GM10847 (cell line): ENCODE measurements around the gene MLC1.

Experiments used
- POLR2A ChIP-seq: IDR thresholded peaks from 2 replicates; pipeline ENCODE4 v1.6.1; 2011; ENCODE audit not compliant: insufficient read length; ENCODE audit errors: extremely low read depth

MLC1 gene

DNA sequence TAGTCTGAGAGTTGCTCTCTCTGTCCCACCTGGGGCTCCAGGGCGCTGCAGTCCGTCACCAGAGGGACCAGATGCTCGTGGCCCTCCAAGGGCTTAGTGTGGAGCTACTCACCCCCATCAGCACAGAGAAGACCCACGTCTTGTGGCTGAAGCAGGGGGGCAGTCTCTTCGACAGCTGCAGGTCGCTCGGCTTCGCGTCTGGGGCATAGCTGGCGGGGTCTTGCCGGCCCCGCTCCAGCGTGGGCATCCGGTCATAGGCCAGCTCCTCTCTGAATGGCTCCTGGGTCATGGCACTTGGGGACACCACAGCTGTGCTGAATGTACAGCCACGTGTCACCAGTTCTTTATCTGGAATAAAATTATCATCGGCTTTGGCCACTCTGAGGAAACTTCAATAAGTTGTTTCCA is 608 bp downstream of the MLC1 start:
- no peak for TF ChIP-seq POLR2A

DNA sequence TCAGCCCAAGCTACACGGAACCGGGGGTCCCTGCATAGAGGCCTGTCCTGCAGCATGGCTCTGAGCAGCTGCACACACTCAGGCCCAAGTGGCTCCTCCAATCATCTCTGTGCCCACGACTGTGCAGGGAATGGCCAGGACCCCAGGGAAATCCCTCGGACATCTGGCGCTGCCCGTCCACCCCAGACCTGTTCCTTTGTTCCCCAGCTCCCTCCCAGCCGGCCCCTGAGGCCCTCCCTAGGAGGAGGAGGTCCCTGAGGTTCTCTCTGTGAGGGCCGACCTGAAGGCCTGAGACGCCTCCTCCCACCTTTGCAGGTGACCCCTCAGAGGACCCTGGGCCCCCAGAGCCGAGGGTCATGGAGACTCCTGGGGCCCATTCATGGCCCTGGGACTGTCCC is 1.1 kb downstream of the MLC1 start:
- no peak for TF ChIP-seq POLR2A

DNA sequence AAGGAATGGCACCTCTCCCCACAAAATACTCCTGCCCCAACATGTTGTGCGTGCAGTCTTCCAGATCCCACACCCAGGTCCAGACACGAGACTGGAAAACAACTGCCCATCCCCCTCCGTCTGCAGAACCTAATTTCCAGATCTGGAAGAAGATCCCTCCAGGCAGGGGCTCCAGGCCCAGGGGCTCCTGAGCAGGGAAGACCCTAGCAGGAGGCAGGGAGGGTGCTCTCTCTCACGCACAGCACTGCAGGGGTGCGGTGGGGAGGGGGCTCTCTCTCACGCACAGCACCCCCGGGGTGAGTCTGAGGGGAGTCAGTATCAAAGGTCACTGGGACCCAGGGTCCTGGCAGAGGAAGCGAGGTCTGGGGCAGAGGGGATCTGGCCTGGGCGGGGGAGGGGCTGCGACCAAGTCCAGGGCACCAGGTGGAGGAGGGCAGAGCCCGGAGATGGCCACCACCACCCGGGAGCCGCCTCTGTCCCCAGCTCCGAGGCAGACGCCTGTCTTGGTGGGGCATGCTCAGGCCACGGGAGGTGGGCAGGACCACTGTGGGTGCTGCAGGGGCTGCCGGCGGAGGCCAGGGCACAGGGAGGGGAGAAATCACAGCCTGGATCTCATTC is 1.7 kb downstream of the MLC1 start:
- TF ChIP-seq POLR2A: no peak

DNA sequence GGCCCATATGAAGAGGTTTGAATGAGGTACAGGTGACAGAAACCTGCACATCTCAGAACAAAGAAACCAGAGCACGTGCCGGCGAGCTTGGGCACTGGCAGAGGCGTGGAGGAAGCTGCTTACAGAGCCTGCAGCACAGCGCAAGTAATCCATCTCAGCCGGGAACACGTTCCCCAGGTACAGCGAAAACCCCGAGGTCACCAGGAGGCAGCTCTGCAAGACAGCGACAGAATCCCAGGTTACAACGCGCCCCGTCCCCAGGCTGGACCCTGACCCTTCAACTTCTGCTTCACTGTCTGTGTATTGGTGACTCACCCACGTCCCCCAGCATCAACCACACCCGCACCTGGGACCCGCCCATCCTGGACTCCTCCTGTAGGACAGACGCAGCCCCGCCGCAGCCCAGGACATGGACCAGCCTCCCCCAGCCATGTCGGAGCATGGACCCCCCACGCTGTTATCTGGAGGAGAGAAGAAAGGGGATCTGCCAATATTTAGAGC is 2.2 kb downstream of the MLC1 start:
- no peak for TF ChIP-seq POLR2A

DNA sequence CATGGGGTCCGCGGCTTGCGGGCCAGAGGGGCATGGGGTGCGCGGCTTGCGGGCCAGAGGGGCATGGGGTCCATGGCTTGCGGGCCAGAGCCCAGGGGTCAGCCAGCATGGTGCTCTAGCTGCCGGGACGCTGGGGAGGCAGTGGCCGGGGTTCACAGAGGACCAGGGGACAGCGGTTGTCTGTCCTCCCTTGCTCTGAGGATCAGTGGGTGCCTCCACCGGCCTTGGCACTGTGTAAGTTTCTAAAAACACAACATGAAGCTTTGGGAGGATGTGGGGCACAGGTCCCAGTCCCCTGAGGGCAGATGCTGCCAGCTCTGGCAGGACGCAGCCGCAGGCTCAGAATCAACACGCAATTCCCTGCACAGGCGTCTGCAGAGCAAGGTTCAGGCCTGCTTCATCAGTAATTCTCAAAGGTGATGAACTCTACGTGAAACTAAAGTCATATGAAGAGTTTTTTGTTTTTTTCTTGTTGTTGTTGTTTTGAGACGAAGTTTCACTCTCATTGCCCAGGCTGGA is 3.0 kb downstream of the MLC1 start:
- TF ChIP-seq POLR2A: no peak

DNA sequence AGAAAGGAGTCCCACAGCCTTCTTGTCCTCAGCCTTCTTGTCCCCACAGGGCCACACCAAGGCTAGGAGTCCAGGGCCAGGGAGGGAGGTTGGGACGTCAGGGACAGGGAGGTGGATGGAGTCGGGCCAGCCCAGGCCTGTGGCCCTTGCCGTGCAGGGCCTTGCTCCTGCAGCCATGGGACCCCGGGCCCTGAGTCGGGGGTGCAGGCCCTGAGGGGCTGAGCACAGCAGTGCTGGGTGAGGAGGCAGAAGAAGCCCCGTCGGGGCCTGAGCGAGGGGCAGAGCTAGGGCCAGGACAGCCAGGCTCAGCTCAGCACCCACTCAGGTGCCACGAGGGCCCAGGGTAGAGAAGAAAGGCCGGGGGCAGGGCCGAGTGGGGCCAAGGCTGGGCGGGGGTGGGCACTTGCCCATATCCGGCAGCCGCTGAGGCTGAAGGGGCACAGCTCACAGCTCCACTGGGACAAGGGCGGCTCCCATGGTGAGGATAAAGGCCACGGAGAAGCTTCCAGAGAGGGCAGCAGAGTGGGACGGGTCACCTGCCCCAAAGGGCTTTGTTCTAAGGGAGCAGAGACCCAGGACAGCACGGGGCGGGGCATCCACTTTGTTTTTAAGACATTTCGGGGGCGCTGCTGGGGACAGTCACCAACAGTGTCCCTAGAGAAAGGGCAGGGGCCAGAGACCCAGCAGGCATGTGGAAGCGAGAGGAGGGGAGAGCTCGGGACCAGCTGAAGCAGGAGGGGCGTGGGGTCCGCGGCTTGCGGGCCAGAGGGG is 3.6 kb downstream of the MLC1 start:
- TF ChIP-seq POLR2A: no peak

DNA sequence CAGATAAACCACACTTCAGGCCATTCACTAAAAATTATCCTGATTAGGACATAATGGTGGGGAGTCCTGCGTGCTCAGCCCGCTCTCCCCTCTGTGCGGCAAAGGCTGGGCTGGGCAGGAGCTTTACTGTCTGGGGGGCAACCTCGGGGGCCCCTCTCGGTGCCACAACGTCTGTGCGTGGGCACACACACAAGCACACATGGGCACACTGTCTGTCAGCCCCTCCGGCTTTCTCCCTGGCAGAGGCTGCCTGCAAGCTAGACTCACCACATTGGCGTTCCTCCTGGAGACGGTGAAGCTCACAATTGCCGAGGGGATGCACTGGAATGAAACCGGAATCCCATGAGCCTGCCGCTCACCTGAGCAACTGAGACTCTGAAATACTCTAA is 5.2 kb downstream of the MLC1 start:
- TF ChIP-seq POLR2A: no peak

DNA sequence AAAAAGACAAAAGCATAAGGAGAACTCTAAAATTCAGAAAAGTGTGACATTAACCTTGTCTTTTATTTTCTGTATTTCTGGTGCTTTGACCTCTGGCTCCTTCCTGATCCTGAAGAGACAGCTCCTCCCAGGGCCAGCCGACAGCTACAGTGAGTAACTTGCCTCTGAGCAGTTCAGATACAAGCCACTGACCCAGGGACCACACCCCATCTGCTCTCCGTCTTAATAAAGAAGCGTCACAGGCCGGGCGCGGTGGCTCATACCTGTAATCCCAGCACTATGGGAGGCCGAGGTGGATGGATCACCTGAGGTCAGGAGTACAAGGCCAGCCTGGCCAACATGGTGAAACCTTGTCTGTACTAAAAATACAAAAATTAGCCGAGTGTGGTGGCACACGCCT is 6.5 kb downstream of the MLC1 start:
- TF ChIP-seq POLR2A: no peak

DNA sequence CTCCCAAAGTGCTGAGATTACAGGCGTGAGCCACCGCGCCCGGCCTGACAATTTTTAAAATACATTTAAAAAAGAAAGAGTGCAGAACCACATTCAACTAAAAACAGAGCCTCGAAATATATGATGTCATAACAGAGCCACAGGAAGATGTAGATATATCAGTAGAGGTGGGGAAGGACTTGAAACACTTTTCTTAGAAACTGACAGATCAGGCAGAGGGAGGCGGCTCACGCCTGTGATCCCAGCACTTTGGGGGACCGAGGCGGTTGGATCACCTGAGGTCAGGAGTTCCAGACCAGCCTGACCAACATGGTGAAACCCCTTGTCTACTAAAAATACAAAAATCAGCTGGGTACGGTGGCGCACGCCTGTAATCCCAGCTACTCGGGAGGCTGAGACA is 7.0 kb downstream of the MLC1 start:
- no peak for TF ChIP-seq POLR2A

DNA sequence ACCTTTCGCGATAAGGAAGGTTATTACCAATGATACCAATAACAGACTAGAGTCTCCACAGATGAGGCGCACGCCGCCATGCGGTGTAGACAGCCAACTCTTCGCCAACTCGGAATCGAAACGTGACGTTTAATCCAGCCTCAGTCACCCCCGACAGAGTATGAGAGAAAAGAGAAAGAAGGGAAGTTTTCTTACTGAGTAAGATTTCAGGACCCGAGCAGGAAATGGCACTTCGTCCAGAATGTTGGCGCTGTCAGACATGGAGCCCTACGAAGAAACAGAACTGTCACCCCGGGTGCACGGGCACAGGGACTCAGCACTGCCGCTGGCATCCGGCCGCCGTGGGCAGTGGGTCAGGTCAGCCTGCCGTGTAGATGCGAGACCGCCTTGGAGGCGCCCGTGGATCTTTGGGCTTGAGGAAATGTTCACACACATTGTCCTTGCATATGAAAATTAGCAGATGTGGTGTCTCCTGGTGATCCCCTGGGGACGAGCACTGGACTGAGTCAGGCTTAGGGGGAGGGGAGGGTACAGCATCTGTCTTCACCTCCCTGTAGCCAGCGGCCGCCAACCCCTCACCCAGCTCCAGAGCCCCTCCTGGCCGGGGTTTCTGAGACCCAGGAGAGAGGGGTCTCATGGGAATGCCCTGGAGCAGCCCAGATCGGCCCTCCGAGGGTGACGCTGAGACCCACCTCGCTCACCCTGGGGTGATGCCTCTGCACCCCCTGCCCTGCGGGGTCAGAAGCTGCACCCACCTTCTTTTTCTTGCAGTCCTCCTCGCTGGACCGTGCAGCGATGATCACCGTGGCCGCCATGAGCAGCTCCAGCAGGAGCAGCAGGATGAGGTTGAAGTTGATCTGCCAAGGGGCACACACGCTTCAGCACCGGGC is 8.3 kb downstream of the MLC1 start:
- TF ChIP-seq POLR2A: no peak

DNA sequence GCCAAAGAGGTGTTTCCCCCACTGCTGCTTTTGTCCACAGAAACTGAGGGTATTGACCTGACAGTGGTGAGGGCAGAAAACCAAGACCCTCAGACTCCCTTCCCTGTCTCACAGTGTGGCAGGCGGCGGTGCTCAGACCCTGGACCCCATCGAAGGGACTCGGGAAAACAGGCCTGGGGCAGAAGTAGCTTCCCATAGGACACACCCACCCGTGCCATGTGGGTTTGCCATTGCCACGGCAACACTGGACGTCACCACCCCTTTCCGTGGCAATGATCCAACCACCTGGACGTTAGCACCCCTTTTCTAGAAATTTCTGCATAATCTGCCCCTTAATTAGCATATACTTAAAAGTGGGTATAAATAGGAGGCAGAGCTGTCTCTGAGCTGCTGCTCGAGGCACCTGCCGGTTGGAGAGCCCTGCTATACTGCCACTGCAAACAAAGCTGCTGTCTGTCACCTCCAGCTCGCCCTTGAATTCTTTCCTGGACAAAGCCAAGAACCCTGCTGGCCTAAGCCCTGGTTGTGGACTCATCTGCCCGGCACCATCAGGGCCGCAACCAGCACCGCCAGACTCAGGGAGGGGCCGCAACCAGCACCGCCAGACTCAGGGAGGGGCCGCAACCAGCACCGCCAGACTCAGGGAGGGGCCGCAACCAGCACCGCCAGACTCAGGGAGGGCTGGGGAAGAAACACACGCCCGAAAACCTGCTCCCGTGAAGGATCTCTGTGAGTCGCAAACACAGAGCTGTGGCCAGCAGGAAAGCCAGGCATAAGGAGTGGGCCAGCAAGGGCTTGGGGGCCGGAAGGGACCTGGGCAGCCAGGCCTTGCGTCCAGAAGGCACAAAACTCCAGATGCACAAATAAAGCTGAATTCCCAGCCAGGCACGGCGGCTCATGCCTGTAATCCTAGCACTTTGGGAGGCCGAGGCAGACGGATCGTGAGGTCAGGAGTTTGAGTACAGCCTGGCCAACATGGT is 10.4 kb downstream of the MLC1 start:
- no peak for TF ChIP-seq POLR2A

DNA sequence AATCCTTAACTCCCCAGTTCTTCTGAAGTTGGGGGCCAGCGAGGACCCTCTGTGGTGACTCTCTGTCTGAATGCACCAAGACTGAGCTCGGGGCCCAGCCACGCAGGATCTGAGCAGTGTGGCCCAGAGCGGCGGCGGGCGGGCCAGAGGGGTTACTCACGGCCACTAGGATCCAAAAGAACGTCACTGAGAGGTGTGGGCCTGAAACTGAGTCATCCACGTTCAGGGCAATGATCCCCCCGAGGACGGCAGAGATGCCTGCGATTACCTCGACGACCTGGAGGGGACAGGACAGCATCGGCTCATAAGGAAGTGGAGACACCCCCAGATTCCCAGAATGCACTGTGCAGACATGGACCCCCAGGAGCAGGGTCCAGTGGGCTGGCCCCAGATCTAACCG is 11.2 kb downstream of the MLC1 start:
- TF ChIP-seq POLR2A: no peak

DNA sequence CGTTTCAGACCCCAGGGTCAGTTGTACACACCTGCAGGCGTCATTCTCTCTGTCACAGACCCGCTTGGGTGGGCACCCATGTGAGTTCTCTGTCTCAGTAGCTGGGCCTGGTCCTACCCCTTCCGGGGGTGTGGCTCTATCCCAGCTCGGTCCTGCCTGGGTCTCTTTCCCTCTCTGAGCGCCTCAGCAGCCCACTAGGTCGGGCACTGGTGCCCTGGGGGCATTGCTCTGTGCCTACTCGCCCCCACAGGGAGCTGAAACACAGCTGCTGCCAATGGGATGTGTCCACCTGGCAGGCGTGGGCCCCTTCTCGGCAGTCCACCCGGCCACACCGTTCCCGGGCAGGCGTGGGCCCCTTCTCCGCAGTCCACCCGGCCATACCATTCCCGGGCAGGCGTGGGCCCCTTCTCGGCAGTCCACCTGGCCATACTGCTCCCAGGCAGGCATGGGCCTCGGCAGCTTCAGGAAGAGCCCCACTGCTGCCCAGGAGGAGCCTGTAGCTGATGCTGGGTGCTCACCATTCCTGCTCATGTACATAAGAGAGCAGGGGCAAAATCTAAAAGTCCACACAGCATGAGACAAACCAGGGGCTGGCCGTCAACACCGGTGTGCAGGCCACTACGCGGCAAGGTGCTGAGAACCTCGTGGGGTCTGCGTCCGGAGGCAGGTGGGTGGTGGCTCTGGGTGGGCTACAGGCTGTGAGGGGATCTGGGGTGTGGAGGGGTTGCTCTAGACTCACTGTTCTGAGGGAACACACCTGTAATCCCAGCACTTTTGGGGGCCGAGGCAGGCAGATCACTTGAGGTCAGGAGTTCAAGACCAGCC is 12.3 kb downstream of the MLC1 start:
- TF ChIP-seq POLR2A: no peak

DNA sequence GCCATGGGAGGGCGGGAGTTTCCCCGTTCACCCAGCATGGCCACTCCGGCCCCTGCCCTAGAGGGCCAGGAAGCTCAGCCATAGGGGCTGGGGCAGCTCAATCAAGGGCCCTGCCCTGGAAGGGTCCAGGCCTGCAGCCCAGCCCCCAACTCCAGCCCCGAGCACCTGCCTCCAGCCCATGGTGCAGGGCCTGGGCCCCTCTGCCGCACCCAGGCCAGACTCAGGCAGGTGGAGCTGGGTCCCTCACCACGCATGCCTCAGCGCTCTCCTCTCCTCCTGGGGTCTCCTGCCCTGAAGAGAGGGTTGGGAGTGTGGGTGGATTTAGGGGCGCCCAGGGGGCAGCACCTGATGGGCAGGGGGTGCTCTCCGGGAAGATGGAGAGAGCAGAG is 13.1 kb downstream of the MLC1 start:
- TF ChIP-seq POLR2A: no peak
